Sciatic nerve (tissue), 2 donors: ENCODE results near the gene FBXW11. TPM values are rescaled to one million over a fixed set of nuclear protein-coding genes. Genes with fewer than 3 reads are reported as not detected.
"Not testable (repeated sequence)": the region's sequence is repeated elsewhere in the genome, so short reads cannot be mapped to it uniquely, and the experiment has no call there.

Source experiments
- ATAC-seq: fragments of 200-7000 bp; cut with Tn5 transposase; one replicate; pipeline ENCODE4 v1.9.1; 2020; ENCODE audit warnings: mild to moderate bottlenecking, moderate library complexity
- DNase-seq: peaks from one replicate; pipeline ENCODE4 v3.0.0-alpha.2; 2020; ENCODE audit warnings: low spot score
- intact Hi-C: fragments of 100-400 bp; cut with DNase I; formaldehyde crosslinking; loops from one replicate; pipeline ENCODE4 v1.14.2; 2022
- total RNA-seq: library from RNA; stranded (reverse); fragmentation: NEBNext Ultra II Directional; extraction: Animal tissue kit (Norgen Biotek cat#: 25700); gene quantifications from one replicate; pipeline ENCODE4 v1.2.1, GENCODE V29; 2021
- donor health status: DM: no; HTN: no; CAD: no.
- donor health status: DM: no; HTN: no; CAD: no.

Gene FBXW11
- total RNA-seq, 1 donor from 2014 or later: 67.7 TPM

DNA sequence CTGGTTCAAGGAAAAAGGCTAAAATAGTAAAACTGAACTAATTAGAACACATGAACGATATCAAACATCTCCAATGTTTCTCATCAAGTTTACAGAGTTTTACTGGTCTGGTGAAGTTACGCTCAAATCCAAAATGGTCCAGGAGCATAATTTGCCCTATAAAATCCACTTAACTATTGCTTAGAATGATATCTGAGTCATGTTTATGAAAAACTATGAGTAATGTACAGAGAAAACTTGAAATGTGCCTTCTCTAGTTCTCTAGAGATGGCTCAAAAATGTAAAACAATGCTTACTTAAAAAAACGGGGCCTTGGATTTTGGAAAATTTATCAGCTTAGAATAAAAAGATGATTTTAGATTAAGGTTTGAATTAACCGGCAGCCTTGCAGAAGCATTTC is 108.1 kb downstream of the FBXW11 start:
- intact Hi-C loops: no loop called here
- ATAC-seq: no peak
- DNase-seq: no peak

GRCh38 chr5:171897231-171897630 is 109.2 kb downstream of the FBXW11 start:
- intact Hi-C loops: no loop called here
- no peak for ATAC-seq

DNA sequence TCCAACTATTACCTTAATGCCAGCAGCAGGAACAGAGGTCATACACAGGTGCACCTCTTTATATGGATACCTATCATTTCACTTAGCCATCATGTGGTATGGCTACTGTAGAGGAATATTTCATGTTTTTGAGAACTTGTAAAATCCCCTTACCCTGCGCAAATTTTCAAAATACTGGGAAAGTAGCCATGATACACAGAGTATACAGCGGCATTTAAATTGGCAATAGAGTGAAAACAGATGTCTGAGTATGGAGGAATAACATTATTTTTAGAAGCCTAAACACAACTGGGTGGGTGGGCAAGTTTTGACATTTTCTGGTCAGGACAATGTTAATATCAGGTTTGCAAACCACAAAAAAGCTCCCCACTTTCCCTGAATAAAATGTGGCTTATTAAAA is 111.4 kb downstream of the FBXW11 start:
- DNase-seq (no peak), ATAC-seq (no peak)
- intact Hi-C loops: no loop called here

More at GRCh38 chr5:171897231-171897630, 109.2 kb downstream of the FBXW11 start:
- DNase-seq: no peak

- DNase-seq (no peak), ATAC-seq (no peak)
- intact Hi-C loops: no loop called here
Measured at GRCh38 chr5:171893290-171893886, 113.0 kb downstream of the FBXW11 start.

DNA sequence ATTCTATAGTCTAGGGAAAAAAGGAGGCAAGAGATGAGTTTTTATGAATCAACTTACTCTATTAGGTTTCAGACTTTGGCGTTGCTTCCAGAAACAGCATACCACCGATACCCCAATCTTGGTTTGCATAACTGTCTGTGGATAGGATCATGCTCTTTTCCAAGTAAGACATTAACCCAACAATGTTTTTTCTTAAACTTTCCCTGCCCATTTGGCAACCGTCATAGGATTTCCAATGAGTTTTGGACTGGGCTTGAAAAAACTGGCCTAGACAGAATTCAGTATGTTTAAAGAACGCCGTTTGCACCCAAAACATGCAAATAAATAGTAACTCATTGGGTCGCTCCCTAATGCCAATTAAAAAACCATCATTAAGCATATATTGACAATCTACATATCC is 114.8 kb downstream of the FBXW11 start:
- intact Hi-C loops: no loop called here

DNA sequence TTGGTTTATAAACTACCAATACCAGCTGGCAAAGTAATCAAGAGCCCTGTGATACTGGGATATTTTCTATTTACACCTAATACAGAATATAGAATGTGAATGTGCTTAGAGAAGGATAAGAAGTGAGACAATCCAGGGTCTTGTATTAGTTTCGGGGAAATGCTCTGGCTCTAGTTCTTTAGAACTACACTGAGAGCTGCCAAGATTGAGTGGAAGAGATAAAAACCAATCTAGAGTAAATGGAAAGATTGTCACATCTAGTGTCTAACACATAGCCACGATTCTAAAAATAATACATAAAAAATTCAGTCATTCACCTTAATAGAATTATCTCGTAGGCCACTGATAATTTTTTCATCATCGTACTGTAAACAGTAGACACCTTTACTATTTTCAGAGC is 115.3 kb downstream of the FBXW11 start:
- DNase-seq: no peak
- no peak for ATAC-seq
- intact Hi-C loops: no loop called here

More for the DNA sequence above, 114.8 kb downstream of the FBXW11 start:
- no peak for DNase-seq
- no peak for ATAC-seq

DNA sequence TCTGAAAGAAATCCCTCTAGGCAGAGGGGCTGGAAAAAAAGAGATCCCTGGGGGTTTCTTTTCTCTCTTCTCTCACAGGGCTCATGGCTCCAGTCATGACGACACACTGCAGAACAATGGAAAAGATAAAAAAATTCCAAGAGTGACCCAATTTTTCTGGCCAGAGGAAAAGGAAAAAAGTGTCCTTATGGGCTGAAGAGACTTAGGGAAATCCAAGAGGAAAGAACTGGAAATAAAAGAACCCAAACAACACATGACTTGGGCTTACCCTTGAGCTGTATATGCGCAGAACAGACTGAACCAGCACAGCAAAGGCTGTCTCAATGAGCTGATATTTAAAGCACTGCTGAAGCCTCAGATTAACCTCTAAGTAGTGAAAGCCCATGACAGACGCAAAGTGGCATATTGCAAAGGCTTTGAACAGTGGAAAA is 118.4 kb downstream of the FBXW11 start:
- intact Hi-C loops: no loop called here
- no peak for ATAC-seq
- no peak for DNase-seq

DNA sequence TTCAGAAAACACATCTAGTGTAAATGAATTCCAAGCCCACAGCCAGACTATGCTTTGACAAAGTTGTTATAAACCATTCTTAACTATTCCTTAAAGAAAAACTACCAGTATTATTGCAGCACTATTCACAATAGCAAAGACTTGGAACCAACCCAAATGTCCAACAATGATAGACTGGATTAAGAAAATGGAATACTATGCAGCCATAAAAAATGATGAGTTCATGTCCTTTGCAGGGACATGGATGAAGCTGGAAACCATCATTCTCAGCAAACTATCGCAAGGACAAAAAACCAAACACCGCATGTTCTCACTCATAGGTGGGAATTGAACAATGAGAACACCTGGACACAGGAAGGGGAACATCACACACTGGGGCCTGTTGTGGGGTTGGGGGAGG is 120.4 kb downstream of the FBXW11 start:
- ATAC-seq, DNase-seq, intact Hi-C loops: not testable (repeated sequence)

GRCh38 chr5:171882118-171882517 is 124.3 kb downstream of the FBXW11 start:
- intact Hi-C loops: no loop called here
- no peak for DNase-seq
- ATAC-seq: no peak

DNA sequence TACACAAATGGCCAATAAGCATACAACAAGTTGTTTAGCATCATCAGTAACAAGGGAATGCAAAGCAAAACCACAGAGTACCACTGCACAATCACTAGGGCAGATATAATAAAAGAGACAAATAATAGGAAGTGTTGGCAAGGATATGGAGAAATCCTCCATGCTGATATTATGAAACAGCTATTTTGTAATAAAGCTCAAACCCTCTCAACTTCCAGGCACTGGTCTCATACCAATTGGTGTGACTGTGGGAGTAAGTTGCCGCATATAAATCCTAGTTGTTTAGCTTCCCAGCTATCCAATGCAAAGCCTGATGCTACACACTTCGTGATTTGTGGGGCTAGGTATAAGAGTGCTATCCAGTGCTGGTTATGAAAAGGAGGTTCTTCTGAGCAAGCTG is 132.2 kb downstream of the FBXW11 start:
- ATAC-seq: peak; percentile 48
- no peak for DNase-seq
- intact Hi-C loops: no loop called here

DNA sequence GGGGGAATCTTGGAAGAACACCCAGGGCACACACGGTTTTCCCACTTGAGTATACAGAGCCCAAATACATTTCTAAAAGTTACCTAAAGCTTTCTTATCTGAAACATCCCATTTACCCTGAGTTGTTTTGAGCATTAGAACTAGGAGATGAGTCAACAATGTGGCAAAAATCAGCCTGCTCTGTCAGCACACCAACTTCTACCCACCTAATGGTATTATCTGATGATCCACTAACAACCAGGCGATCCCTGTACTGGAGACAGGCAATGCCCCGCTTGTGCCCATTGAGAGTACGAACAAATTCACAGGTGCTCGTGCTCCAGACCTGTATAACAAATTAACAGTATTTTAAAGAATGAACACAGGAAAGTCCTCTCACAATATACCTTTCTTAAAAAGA is 133.8 kb downstream of the FBXW11 start:
- no peak for DNase-seq
- intact Hi-C loops: no loop called here
- ATAC-seq: no peak

DNA sequence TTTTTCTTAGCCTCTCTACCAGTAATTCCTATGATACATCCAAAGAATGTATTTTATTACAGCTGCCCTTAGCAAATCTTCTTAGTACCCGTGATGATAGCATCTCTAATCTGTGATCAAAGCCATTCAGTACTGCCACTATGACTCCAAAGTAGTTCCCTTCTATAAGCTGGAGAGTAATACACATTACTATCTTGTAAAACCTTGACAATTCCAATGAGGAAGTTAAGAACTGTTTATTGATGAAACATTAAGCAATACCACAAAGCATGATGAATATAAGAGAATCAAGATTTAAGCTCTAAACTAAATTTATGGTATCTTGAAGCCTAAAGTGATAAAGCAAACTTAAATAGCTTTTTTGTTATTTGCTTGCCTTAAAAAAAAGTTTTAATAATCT is 134.7 kb downstream of the FBXW11 start:
- no peak for ATAC-seq
- intact Hi-C loops: no loop called here

DNA sequence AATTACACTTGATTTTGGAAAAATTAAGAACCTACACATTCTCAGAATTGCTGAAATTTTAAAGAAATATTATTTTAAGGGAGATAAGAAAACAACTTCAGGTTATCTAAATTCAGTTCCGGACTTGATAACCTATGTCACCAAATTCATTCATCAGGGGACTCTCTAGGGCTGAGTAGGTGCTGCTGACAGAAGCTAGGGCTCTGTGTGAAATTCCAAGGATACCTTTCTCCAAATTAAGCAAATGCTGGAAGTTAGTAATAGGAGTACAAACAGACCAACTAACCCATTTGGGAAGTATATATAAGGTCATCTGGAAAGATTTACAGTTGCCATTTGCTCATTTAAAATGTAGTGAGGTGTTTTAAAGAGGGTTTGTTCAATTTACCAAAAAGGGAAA is 136.5 kb downstream of the FBXW11 start:
- ATAC-seq (no peak), DNase-seq (no peak)
- intact Hi-C loops: no loop called here

More for the DNA sequence above, 134.7 kb downstream of the FBXW11 start:
- DNase-seq: no peak

- no peak for DNase-seq
- intact Hi-C loops: no loop called here
- ATAC-seq: no peak
Measured at GRCh38 chr5:171868236-171868635, 138.2 kb downstream of the FBXW11 start.

GRCh38 chr5:171867786-171868185 is 138.7 kb downstream of the FBXW11 start:
- no peak for DNase-seq
- intact Hi-C loops: no loop called here
- peak; percentile 77 for ATAC-seq

- intact Hi-C loops: no loop called here
- no peak for ATAC-seq
Measured at GRCh38 chr5:171865471-171865870, 141.0 kb downstream of the FBXW11 start.

DNA sequence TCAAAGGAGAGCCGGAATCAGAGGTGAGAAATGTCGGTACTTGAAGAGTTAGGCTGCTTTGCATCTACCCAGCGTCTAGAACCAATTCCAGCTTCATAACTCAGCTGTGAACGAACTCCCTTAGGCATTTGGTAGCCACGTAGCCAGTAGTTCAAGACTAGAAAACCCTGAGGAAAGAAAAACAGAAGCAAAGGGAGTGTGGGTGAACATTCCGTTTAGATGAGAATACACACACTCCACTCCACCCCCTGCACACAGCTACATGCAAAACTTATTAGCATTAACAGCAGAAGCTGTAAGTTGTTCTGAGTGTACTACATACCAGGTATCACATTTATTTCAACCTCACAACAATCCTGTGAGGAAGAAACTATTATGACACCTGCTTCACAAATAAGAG is 142.5 kb downstream of the FBXW11 start:
- no peak for DNase-seq
- intact Hi-C loops: no loop called here

More at GRCh38 chr5:171865471-171865870, 141.0 kb downstream of the FBXW11 start:
- no peak for DNase-seq

DNA sequence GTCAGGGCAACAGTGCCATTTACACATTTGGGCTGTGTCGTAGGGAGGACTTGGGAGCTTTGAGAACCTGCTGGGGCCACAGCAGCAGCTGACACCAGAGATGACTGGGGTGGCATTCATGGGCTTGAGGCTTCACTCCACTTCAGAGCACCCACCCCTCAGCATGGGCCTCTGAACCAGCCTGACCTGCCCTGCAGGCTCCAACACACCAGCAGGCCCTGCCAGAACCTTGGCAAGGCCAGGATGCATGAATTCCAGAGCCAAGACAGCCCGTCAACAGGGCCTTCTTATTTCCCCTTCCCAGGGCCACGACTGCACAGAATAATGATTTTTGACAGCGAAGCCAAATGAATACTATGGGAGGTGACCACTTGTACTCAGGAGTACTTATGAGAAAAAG is 143.8 kb downstream of the FBXW11 start:
- DNase-seq (no peak), ATAC-seq (no peak)
- intact Hi-C loops: no loop called here

More for the DNA sequence above, 142.5 kb downstream of the FBXW11 start:
- peak; percentile 76 for ATAC-seq

GRCh38 chr5:171861381-171861780 is 145.1 kb downstream of the FBXW11 start:
- ATAC-seq: peak; percentile 57
- DNase-seq: no peak

GRCh38 chr5:171858303-171858702 is 148.1 kb downstream of the FBXW11 start:
- intact Hi-C loops: no loop called here
- no peak for ATAC-seq
- no peak for DNase-seq

More at GRCh38 chr5:171861381-171861780, 145.1 kb downstream of the FBXW11 start:
- intact Hi-C loops: no loop called here

DNA sequence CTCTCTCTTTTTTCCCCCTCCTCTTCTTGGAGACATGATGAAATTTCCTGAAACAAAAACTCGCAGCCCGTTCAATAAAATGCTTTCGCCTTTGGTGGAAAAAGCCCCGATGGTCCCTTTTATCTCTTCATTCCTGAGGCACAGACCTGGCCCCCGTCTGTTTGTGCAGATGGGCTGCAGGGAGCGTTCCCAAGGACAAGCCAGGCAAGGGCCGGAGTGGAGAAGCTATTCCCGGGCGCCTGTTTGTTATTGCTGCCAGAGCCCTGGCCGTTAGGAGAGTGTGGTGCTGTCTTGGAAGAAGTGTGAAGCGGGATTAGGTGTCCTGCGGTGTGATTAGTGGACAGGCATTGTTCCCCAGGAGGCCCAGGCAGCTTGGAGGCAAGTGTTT is 149.0 kb downstream of the FBXW11 start:
- no peak for DNase-seq
- ATAC-seq: no peak
- intact Hi-C loops: no loop called here
